Neural progenitor cell (in vitro differentiated cells): ENCODE data around the gene LRRC28.

ENCODE experiments used
- EZH2 ChIP-seq: fragments of 200-600 bp; sonication (generic); IDR thresholded peaks from 2 replicates; pipeline ENCODE4 v1.6.1; 2017; ENCODE audit warnings: antibody characterized with exemption, mild to moderate bottlenecking, moderate library complexity
- EZH2phosphoT487 ChIP-seq: fragments of 200-600 bp; sonication (generic); IDR thresholded peaks from 2 replicates; pipeline ENCODE4 v1.6.1; 2017; ENCODE audit warnings: antibody characterized with exemption
- TF ChIP-seq, protein P1 (sequence below): fragments of 200-600 bp; sonication (generic); IDR thresholded peaks from 2 replicates; pipeline ENCODE4 v1.5.1; 2017; ENCODE audit warnings: antibody characterized with exemption, mild to moderate bottlenecking

DNA sequence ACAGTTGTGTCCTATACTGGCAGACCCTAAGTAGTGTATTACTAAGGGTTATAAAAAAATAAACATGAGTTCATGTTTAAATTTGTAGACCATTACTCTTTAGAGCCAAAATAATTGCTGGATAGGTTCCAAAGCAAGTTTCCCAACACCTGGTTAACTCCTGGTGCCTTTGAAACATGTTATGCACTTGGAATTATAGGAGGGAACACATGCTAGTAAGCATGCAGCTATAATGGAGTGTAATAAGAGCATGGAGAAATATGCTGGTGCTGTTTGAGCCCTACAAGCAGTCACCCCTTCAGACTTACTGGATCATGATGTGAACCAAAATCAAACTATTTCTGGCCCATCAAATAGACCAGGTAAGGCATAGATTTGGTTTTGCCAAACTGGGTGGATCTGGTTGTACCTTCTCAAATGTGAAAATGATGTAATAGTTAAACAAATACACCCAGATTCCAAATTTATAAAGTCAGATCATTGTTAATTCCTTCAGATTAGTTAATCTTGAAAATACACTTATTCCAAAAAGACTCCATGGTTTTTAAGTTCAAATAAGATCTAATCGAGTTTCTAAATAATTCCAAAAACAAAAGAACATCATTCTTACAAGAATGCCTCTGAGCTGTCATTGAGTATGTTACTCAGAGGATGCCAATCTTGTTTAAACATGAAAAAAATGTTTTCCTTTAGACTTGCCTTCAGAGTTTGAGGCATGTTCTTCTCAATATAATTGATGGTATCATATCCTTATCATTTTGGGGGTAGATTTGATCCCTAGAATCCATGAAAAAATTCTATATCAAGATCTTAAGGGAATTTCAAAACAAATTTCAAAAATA, 69.3 kb downstream of the LRRC28 start:
- TF ChIP-seq, protein P1, sequence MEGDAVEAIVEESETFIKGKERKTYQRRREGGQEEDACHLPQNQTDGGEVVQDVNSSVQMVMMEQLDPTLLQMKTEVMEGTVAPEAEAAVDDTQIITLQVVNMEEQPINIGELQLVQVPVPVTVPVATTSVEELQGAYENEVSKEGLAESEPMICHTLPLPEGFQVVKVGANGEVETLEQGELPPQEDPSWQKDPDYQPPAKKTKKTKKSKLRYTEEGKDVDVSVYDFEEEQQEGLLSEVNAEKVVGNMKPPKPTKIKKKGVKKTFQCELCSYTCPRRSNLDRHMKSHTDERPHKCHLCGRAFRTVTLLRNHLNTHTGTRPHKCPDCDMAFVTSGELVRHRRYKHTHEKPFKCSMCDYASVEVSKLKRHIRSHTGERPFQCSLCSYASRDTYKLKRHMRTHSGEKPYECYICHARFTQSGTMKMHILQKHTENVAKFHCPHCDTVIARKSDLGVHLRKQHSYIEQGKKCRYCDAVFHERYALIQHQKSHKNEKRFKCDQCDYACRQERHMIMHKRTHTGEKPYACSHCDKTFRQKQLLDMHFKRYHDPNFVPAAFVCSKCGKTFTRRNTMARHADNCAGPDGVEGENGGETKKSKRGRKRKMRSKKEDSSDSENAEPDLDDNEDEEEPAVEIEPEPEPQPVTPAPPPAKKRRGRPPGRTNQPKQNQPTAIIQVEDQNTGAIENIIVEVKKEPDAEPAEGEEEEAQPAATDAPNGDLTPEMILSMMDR: no peak
- TF ChIP-seq EZH2 (no peak), EZH2phosphoT487 (no peak)
